PC-3 (cell line): ENCODE results near the gene NEK4. TPM values are rescaled to one million over a fixed set of nuclear protein-coding genes. Genes with fewer than 3 reads are reported as not detected.

ENCODE experiments used
- ATAC-seq: fragments of 200-7000 bp; cut with Tn5 transposase; 2 replicates; pipeline ENCODE4 v1.9.1; 2020; ENCODE audit warnings: mild to moderate bottlenecking, moderate library complexity
- BruUV-seq: library from RNA; stranded (reverse); fragments of 400-500 nt; replicated peaks from 2 replicates; lab custom pipeline; 2021; lab: Mats Ljungman, UMichigan
- CTCF ChIA-PET: fragments of 300-600 bp; sonication (Branson Sonifier 250); formaldehyde crosslinking; loops from one replicate; lab custom pipeline; 2022; ENCODE audit warnings: antibody characterized with exemption; lab: Charles Lee
- POLR2A ChIA-PET: fragments of 300-600 bp; sonication (Branson Sonifier 250); formaldehyde crosslinking; loops from one replicate; lab custom pipeline; 2022; ENCODE audit warnings: antibody characterized with exemption; ENCODE audit not compliant: unreplicated experiment; lab: Charles Lee
- DNase-seq: peaks from one replicate; pipeline ENCODE4 v3.0.0-alpha.2; 2015
- H2AFZ ChIP-seq: fragments of 300-600 bp; sonication (generic); 2 replicates; pipeline ENCODE4 v1.6.0; 2016; ENCODE audit warnings: antibody characterized with exemption, low read length
- H3F3A ChIP-seq: fragments of 300-600 bp; sonication (generic); one replicate; pipeline ENCODE4 v1.6.0; 2017; ENCODE audit warnings: antibody characterized with exemption, low read length, control low read depth, mild to moderate bottlenecking; ENCODE audit not compliant: unreplicated experiment
- H3K27ac ChIP-seq: fragments of 300-600 bp; sonication (generic); 2 replicates; pipeline ENCODE4 v1.5.1; 2016; ENCODE audit warnings: mild to moderate bottlenecking, low read length
- H3K27me3 ChIP-seq: fragments of 300-600 bp; sonication (generic); 2 replicates; pipeline ENCODE4 v1.6.1; 2016; ENCODE audit warnings: low read length, mixed read lengths
- H3K36me3 ChIP-seq: fragments of 300-600 bp; sonication (generic); 2 replicates; pipeline ENCODE4 v1.6.1; 2016; ENCODE audit warnings: low read depth, mixed run types, low read length, mixed read lengths
- H3K4me1 ChIP-seq: fragments of 300-600 bp; sonication (generic); 2 replicates; pipeline ENCODE4 v1.5.1; 2016; ENCODE audit warnings: low read length; ENCODE audit not compliant: insufficient read depth
- H3K4me2 ChIP-seq: fragments of 300-600 bp; sonication (generic); 2 replicates; pipeline ENCODE4 v1.6.0; 2016; ENCODE audit warnings: low read length
- H3K4me3 ChIP-seq: fragments of 300-600 bp; sonication (generic); 2 replicates; pipeline ENCODE4 v1.5.1; 2016; ENCODE audit warnings: mild to moderate bottlenecking, low read length, mixed read lengths
- H3K79me2 ChIP-seq: fragments of 300-600 bp; sonication (generic); 2 replicates; pipeline ENCODE4 v1.6.1; 2017; ENCODE audit warnings: low read length, mixed read lengths
- H3K9ac ChIP-seq: fragments of 300-600 bp; sonication (generic); 2 replicates; pipeline ENCODE4 v1.6.0; 2016; ENCODE audit warnings: mild to moderate bottlenecking, low read length
- H3K9me2 ChIP-seq: fragments of 300-600 bp; sonication (generic); replicated peaks from 2 replicates; pipeline ENCODE4 v1.6.1; 2016; ENCODE audit warnings: mixed run types, low read length, mixed read lengths
- H3K9me3 ChIP-seq: fragments of 300-600 bp; sonication (generic); 2 replicates; pipeline ENCODE4 v1.6.1; 2016; ENCODE audit warnings: low read length, mixed read lengths
- H4K20me1 ChIP-seq: fragments of 300-600 bp; sonication (generic); 2 replicates; pipeline ENCODE4 v1.6.1; 2016; ENCODE audit warnings: low read length, mixed read lengths
- CTCF ChIP-seq: fragments of 300-600 bp; sonication (generic); conservative IDR thresholded peaks from 2 replicates; pipeline ENCODE4 v1.5.1; 2017; ENCODE audit warnings: antibody characterized with exemption, low read depth, mild to moderate bottlenecking, low read length
- EZH2 ChIP-seq: fragments of 300-600 bp; sonication (generic); IDR thresholded peaks from one replicate; pipeline ENCODE4 v1.6.1; 2017; ENCODE audit warnings: antibody characterized with exemption, mild to moderate bottlenecking, low read length; ENCODE audit not compliant: unreplicated experiment
- EZH2phosphoT487 ChIP-seq: fragments of 300-600 bp; sonication (generic); IDR thresholded peaks from 2 replicates; pipeline ENCODE4 v1.6.1; 2018; ENCODE audit warnings: mild to moderate bottlenecking, antibody characterized with exemption, low read length, borderline replicate concordance
- intact Hi-C: fragments of 100-400 bp; cut with micrococcal nuclease; formaldehyde crosslinking; loops from 2 replicates; pipeline ENCODE4 v1.9.0; 2023
- total RNA-seq: library from RNA; depleted of rRNA; stranded (reverse); fragments of >200 nt; gene quantifications from 2 replicates; pipeline ENCODE4 v1.2.3, GENCODE V29; 2014

NEK4 gene
- total RNA-seq, 1 experiment from 2014 or later: 33.6 TPM

GRCh38 chr3:52685709-52686691, 84.7 kb downstream of the NEK4 start, which contains the start of the genes GNL3 and PBRM1:
GNL3 (plus strand) TSS chr3:52686032; CDS start chr3:52686093, 61 bp downstream.
PBRM1 (minus strand) TSS chr3:52685913.
- no peaks in the 10 kb centered on the region for H3F3A ChIP-seq
- intact Hi-C loops: loop anchor here (1.0 to 10.0 kb wide), 3 partner anchors 15 to 151 kb away; partner anchors contain the start of genes GLT8D1, NT5DC2 and UQCC5
- H4K20me1 ChIP-seq: peaks cover 40% of the 10 kb centered on the region
- peak within 1 kb of the TSS; percentile 72 for H3K27ac ChIP-seq
- TF ChIP-seq CTCF (no peak), EZH2 (no peak), EZH2phosphoT487 (no peak)
- POLR2A ChIA-PET: interaction anchor here (0.6 kb wide), 1 partner anchor 104 kb away, joined by 3 read pairs; no protein-coding TSS in a partner anchor
- CTCF ChIA-PET: no interaction called here
- no peaks in the 10 kb centered on the region for H3K9me2 ChIP-seq
- H3K27me3 ChIP-seq: no peaks in the 10 kb centered on the region
- DNase-seq: peak; percentile 98
- peaks cover 91% of the 10 kb centered on the region for H3K79me2 ChIP-seq
- peak within 1 kb of the TSS; percentile 99 for H3K9ac ChIP-seq
- H3K4me2 ChIP-seq: peak within 1 kb of the TSS; percentile 95
- H3K4me1 ChIP-seq: peaks cover 53% of the 10 kb centered on the region
- BruUV-seq: TSS peak; percentile 62
- peaks cover 48% of the 10 kb centered on the region for H3K36me3 ChIP-seq
- H2AFZ ChIP-seq: peak within 1 kb of the TSS; percentile 56
- H3K4me3 ChIP-seq: peak within 1 kb of the TSS; percentile 89
- no peaks in the 10 kb centered on the region for H3K9me3 ChIP-seq
- peak; percentile 68 for ATAC-seq

GRCh38 chr3:52685285-52685708, 85.4 kb downstream of the NEK4 start:
- H3K4me1 ChIP-seq: peaks cover 53% of the 10 kb centered on the region
- POLR2A ChIA-PET: no interaction called here

More at GRCh38 chr3:52685285-52685708, 85.4 kb downstream of the NEK4 start:
- no peak for TF ChIP-seq CTCF
- TF ChIP-seq EZH2: no peak
- no peak for TF ChIP-seq EZH2phosphoT487
- H3K27ac ChIP-seq: peak overlapping the region; percentile 72
- H3K4me2 ChIP-seq: peak overlapping the region; percentile 88
- DNase-seq: peak; percentile 83
- CTCF ChIA-PET: no interaction called here
- peaks cover 44% of the 10 kb centered on the region for H3K36me3 ChIP-seq
- intact Hi-C loops: loop anchor here (1.0 to 10.0 kb wide), 2 partner anchors 14 to 150 kb away; partner anchors contain the start of genes NT5DC2 and UQCC5
- H3K27me3 ChIP-seq: no peaks in the 10 kb centered on the region
- ATAC-seq: peak; percentile 86
- H4K20me1 ChIP-seq: peaks cover 37% of the 10 kb centered on the region
- H3K79me2 ChIP-seq: peaks cover 91% of the 10 kb centered on the region
- H3F3A ChIP-seq: no peaks in the 10 kb centered on the region
- H3K9me2 ChIP-seq: no peaks in the 10 kb centered on the region
- peak overlapping the region; percentile 56 for H2AFZ ChIP-seq
- peak overlapping the region; percentile 89 for H3K4me3 ChIP-seq
- H3K9ac ChIP-seq: peak overlapping the region; percentile 99
- H3K9me3 ChIP-seq: no peaks in the 10 kb centered on the region
- no TSS peak for BruUV-seq
